Adrenal gland (tissue), 12 donors: ENCODE data around the gene SELL. TPM values are rescaled to one million over a fixed set of nuclear protein-coding genes. Genes with fewer than 3 reads are reported as not detected.
"Not testable (repeated sequence)": the region's sequence is repeated elsewhere in the genome, so short reads cannot be mapped to it uniquely, and the experiment has no call there.

Experiments
- DNase-seq, 7 donors: peaks; one replicate each; pipeline ENCODE4 v3.0.0-alpha.2; 2019 to 2020
- H3K27ac ChIP-seq, 5 donors: fragments of 200-600 bp; sonication (generic) in 4 of 5; 1 replicate in 3 of 5; 2 replicates in 2 of 5; pipeline versions ENCODE4 v1.5.1 to v1.8.0; 2016 to 2020; ENCODE audit warnings: mild to moderate bottlenecking in 1 of 5
- H3K27me3 ChIP-seq: fragments of 200-600 bp; 2 replicates; pipeline ENCODE4 v1.8.0; 2021
- H3K36me3 ChIP-seq, 2 donors: fragments of 200-600 bp; replicated peaks in 1 of 2; 1 replicate in 1 of 2; 2 replicates in 1 of 2; pipeline versions ENCODE4 v1.5.1 to v1.8.0; 2018 to 2022
- H3K4me1 ChIP-seq, 2 donors: fragments of 200-600 bp; replicated peaks in 1 of 2; 1 replicate in 1 of 2; 2 replicates in 1 of 2; pipeline versions ENCODE4 v1.5.1 to v1.8.0; 2018 to 2021
- H3K4me3 ChIP-seq, 4 donors: fragments of 200-600 bp; sonication (generic) in 3 of 4; one replicate each; pipeline ENCODE4 v1.5.1; 2016 to 2018
- H3K9me3 ChIP-seq, 3 donors: fragments of 200-600 bp; sonication (generic) in 1 of 3; replicated peaks in 1 of 3; 1 replicate in 2 of 3; 2 replicates in 1 of 3; pipeline versions ENCODE4 v1.5.1 to v1.8.0; 2016 to 2021
- CTCF ChIP-seq, 6 experiments: fragments of 450-650 bp in 4 of 6; fragments of 200-600 bp in 2 of 6; sonication (generic) in 1 of 6; IDR thresholded peaks; 1 replicate in 5 of 6; 2 replicates in 1 of 6; pipeline versions ENCODE4 v1.5.1 to v1.8.0; 2016 to 2021; ENCODE audit warnings: antibody characterized with exemption in 6 of 6, mild to moderate bottlenecking in 2 of 6, moderate library complexity in 1 of 6
- POLR2A ChIP-seq, 2 donors: fragments of 450-650 bp; IDR thresholded peaks; one replicate each; pipeline ENCODE4 v1.6.1; 2017; ENCODE audit warnings: antibody characterized with exemption in 2 of 2, mild to moderate bottlenecking in 2 of 2, moderate library complexity in 1 of 2
- WGBS, 4 donors: extraction: QIAGEN DNeasy Blood & Tissue Kit in 2 of 4; methylation state at CpG; one replicate each; pipeline versions ENCODE4 v1.1.5 to v1.1.7; 2013 to 2017; 5-methylcytosine and 5-hydroxymethylcytosine counted together
- intact Hi-C, 2 donors: fragments of 100-400 bp; cut with DNase I; formaldehyde crosslinking; loops; one replicate each; pipeline versions ENCODE4 v1.14.1 to v1.15.0; 2022 to 2023
- polyA plus RNA-seq, 3 donors: library from polyadenylated mRNA; stranded (reverse); fragments of 200-250 nt in 2 of 3; fragments of 350-450 nt in 1 of 3; fragmentation: Illumina TruSeq in 1 of 3; extraction: RNeasy Lipid Tissue Mini Kit (QIAGEN cat#74804) in 1 of 3; gene quantifications; one replicate each; pipeline ENCODE4 v1.2.3, GENCODE V29; 2013 to 2014
- total RNA-seq, 9 donors: library from RNA; depleted of rRNA in 4 of 9; stranded (reverse); fragments of >200 nt in 4 of 9; fragments of 120-200 nt in 1 of 9; fragmentation: NEBNext Ultra II Directional in 1 of 9; extraction: Animal tissue kit (Norgen Biotek cat#: 25700) in 1 of 9; gene quantifications; one replicate each; pipeline versions ENCODE4 v1.1.0 to v1.2.4, GENCODE V29; 2013 to 2023
- donor health status: healthy with polysubstance abuse.
- donor health status: Bipolar disorder and iron deficiency.
- donor health status: DM: yes; HTN: yes; CAD: no.
- donor health status: DM: no; HTN: no; CAD: no.
- donor health status: DM: no; HTN: no; CAD: no.
- donor health status: DM: yes; HTN: yes; CAD: no.

Gene SELL
- total and polyA plus RNA-seq, 12 donors: 0.61 to 2.5 (median 1.1) TPM

- no peaks in the 10 kb centered on the region for H3K9me3 ChIP-seq
- no peak for TF ChIP-seq CTCF (IDR thresholded peaks at IDR 0.05)
- TF ChIP-seq POLR2A (IDR thresholded peaks at IDR 0.05): no peak
- no peaks in the 10 kb centered on the region for H3K27me3 ChIP-seq
- WGBS, 4 donors: 39 to 49% (median 47%) methylated on average over 5 of the region's 5 CpGs
- no peak for DNase-seq
- no peak overlapping the region for H3K27ac ChIP-seq
- intact Hi-C loops: no loop called here
- no peaks in the 10 kb centered on the region for H3K36me3 ChIP-seq
- no peak overlapping the region for H3K4me3 ChIP-seq
- H3K4me1 ChIP-seq: no peaks in the 10 kb centered on the region
Measured at GRCh38 chr1:169694304-169695075, 16.9 kb downstream of the SELL start.

GRCh38 chr1:169692756-169693460 lies 18.5 kb downstream of the SELL start:
- H3K36me3 ChIP-seq: no peaks in the 10 kb centered on the region
- 75 to 81% (median 79%) methylated on average over 4 of the region's 4 CpGs for WGBS, 4 donors
- H3K4me1 ChIP-seq: no peaks in the 10 kb centered on the region
- DNase-seq: no peak
- no peaks in the 10 kb centered on the region for H3K27me3 ChIP-seq
- TF ChIP-seq CTCF (IDR thresholded peaks at IDR 0.05) (no peak), POLR2A (IDR thresholded peaks at IDR 0.05) (no peak)
- no peak overlapping the region for H3K27ac ChIP-seq
- intact Hi-C loops: no loop called here
- H3K9me3 ChIP-seq: no peaks in the 10 kb centered on the region
- H3K4me3 ChIP-seq: no peak overlapping the region

- no peak for DNase-seq
- Histone ChIP-seq H3K9me3 (no peaks in the 10 kb centered on the region), H3K27me3 (no peaks in the 10 kb centered on the region), H3K27ac (no peak overlapping the region), H3K36me3 (no peaks in the 10 kb centered on the region), H3K4me3 (no peak overlapping the region), H3K4me1 (no peaks in the 10 kb centered on the region)
- no peak for TF ChIP-seq POLR2A (IDR thresholded peaks at IDR 0.05)
- no peak for TF ChIP-seq CTCF (IDR thresholded peaks at IDR 0.05)
- intact Hi-C loops: no loop called here
Measured at GRCh38 chr1:169690489-169690888, 20.9 kb downstream of the SELL start.

- Histone ChIP-seq H3K36me3 (no peaks in the 10 kb centered on the region), H3K4me1 (no peaks in the 10 kb centered on the region), H3K9me3 (no peaks in the 10 kb centered on the region), H3K27ac (no peak overlapping the region), H3K4me3 (no peak overlapping the region), H3K27me3 (no peaks in the 10 kb centered on the region)
- intact Hi-C loops: no loop called here
- DNase-seq: no peak
- WGBS, 4 donors: 55 to 85% (median 67%) methylated on average over 2 of the region's 2 CpGs
- TF ChIP-seq CTCF (IDR thresholded peaks at IDR 0.05): no peak
- no peak for TF ChIP-seq POLR2A (IDR thresholded peaks at IDR 0.05)
Measured at GRCh38 chr1:169689395-169689794, 22.0 kb downstream of the SELL start.

GRCh38 chr1:169688377-169688776 lies 23.0 kb downstream of the SELL start:
- H3K27me3 ChIP-seq, intact Hi-C loops, DNase-seq, H3K27ac ChIP-seq, H3K36me3 ChIP-seq, H3K4me3 ChIP-seq, H3K4me1 ChIP-seq, H3K9me3 ChIP-seq: not testable (repeated sequence)
- 90 to 97% (median 94%) methylated on average over 5 of the region's 5 CpGs for WGBS, 4 donors
